ENCODE results near the gene GATD1.

Gene GATD1, protein sequence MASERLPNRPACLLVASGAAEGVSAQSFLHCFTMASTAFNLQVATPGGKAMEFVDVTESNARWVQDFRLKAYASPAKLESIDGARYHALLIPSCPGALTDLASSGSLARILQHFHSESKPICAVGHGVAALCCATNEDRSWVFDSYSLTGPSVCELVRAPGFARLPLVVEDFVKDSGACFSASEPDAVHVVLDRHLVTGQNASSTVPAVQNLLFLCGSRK

DNA sequence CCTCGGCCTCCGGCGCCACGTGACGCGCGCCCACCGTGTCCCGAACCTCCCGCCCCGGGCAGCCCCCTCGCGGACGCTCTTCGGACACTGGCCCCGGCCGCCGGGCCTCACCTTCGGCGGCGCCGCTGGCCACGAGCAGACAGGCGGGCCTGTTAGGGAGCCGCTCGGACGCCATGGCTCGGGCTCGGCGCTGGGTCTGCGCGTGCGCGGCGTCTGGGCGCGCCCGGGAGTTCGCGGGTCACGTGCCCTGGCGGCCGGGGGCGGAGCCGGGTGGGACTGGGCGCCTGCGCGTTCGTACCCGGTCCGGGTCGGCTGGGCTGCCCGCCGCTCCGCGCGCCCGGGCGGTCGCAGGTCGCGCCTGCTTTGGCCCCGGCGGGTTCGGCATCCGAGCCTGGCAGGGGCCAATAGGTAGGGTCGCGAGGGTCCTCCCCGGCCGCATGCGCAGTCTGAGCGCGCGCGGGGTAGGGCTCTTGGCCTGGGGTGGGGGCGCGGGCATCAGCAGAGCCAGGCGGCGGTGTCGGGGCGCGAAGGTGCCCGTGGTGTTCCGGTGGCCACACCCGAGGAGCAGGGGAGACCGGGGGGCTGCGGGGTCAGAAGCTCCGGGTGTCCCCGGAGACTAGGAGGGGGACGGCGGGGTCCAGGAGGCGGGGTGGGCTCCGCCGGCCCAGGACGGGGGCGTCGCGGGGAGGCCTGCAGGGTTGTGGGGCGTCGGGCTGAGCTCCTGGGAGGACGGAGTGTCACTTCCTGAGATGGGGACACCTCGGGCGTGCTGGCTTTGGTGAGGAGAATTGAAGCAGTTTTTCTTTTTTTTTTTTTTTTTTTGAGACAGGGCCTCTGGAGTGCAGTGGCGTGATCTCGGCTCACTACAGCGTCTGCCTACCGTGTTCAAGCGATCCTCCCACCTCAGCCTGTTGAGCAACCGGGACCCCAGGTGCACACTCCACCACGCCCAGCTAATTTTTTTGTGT is at the start of gene GATD1:
Gene GATD1, minus strand, starts transcription at position 200 of the 968 bp plus-strand sequence. Its CDS starts 25 bp downstream, at position 175.
- DNase-seq, result peak; percentile 27

- no peak for DNase-seq
Measured at GRCh38 chr11:826836-827145, 49.5 kb upstream of the GATD1 start.

- DNase-seq, result no peak
Measured at GRCh38 chr11:826227-826621, 48.9 kb upstream of the GATD1 start.

DNA sequence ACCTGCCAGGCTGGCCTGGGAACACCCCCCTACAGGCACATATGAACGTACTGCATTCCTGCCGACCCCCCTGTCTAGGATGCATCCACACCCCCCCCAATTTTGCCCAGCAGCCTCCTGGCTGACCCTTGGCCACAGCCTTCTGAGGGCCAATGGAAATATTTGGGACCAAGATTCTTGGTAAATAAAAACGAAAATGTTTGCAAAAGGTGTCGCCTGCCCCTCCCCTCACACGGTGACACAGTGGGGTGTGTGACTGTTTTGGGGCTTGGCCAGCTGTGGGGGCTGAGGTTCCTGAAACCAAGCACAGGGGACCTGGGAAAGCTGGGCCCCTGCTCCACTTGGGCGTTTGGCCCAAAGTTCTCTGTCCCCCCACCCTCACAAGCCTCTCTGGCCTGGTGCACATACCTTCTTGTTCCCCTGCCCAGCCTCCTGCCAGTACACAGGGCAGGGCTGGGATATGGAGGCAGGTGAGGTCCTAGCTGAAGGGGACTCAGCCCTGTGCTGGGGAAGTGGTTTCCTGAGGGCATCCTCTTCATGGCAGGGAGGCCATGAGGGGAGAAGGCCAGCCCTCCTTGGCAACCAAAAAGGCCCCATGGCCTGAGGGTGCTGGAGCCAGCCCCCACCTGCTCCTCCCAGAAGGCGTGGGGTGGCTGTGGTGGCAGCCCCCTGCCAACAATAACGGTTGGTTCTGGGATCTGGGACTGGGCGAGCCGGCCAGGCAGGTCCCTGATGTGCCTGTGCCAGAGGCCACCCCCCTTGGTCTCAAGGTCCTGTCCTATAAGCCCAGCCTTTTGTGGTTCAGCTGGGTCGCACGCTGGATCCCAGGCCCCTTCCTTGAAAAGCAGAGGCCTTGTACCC is 48.3 kb upstream of the GATD1 start:
- no peak for DNase-seq

- DNase-seq, result no peak
Measured at GRCh38 chr11:824942-825341, 47.7 kb upstream of the GATD1 start.

DNA sequence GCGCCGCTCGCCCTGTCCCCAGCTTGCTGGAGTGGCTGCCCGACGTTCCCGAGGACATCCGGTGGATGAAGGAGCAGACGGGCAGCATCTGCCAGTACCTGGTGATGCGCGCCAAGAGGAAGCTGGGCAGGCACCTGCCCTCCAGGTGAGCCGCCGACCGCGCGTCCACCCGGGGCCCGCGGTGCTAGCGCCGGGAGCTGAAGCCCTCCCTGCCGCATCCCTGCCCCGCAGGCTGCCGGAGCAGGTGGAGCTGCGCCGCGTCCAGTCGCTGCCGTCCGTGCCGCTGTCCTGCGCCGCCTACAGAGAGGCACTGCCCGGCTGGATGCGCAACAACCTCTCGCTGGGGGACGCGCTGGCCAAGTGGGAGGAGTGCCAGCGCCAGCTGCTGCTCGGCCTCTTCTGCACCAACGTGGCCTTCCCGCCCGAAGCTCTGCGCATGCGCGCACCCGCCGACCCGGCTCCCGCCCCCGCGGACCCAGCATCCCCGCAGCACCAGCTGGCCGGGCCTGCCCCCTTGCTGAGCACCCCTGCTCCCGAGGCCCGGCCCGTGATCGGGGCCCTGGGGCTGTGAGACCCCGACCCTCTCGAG is 47.1 kb upstream of the GATD1 start:
- DNase-seq, result no peak

- no peak for DNase-seq
Measured at GRCh38 chr11:823441-824291, 46.4 kb upstream of the GATD1 start.

- DNase-seq, result peak; percentile 60
Measured at GRCh38 chr11:821512-822371, 44.5 kb upstream of the GATD1 start.

GRCh38 chr11:820655-821511 is 43.6 kb upstream of the GATD1 start:
- DNase-seq, result no peak

- DNase-seq, result peak; percentile 63
Measured at GRCh38 chr11:819943-820649, 42.8 kb upstream of the GATD1 start.

DNA sequence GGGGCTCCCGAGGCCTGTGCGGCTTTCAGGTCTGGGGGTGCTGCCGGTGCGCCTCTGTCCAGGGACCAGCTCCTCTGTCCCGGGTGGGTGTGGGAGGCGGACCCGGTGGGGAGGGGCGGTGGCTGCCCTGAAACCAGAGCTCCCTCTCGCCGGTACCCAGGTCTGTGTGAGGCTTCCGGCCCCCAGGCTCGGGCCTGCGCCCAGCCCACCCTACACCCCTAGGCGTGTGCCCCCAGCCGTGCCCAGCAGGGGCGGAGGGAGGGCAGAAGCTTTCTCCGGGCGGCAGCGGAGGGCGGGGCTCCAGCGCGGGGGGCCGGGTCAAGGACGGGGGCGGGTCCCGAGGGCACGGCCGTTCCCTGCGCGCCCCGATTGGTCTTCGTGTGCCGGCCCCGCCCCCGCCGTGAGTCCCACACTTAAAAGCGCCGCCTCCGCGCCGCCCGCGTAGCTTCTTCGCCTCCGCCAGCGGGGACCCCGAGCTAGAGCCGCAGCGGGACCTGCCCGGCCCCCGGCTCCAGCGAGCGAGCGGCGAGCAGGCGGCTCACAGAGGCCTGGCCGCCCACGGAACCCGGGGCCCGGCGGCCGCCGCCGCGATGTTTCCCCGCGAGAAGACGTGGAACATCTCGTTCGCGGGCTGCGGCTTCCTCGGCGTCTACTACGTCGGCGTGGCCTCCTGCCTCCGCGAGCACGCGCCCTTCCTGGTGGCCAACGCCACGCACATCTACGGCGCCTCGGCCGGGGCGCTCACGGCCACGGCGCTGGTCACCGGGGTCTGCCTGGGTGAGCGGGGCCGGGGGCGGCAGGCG is 42.0 kb upstream of the GATD1 start:
- DNase-seq, result peak; percentile 38

- DNase-seq, result no peak
Measured at GRCh38 chr11:818396-819128, 41.3 kb upstream of the GATD1 start, which contains the start of gene PNPLA2. Gene PNPLA2, plus strand, starts transcription at chr11:818914. Its CDS starts 805 bp downstream, at chr11:819719.

- no peak for DNase-seq
Measured at GRCh38 chr11:816433-816779, 39.1 kb upstream of the GATD1 start.

DNA sequence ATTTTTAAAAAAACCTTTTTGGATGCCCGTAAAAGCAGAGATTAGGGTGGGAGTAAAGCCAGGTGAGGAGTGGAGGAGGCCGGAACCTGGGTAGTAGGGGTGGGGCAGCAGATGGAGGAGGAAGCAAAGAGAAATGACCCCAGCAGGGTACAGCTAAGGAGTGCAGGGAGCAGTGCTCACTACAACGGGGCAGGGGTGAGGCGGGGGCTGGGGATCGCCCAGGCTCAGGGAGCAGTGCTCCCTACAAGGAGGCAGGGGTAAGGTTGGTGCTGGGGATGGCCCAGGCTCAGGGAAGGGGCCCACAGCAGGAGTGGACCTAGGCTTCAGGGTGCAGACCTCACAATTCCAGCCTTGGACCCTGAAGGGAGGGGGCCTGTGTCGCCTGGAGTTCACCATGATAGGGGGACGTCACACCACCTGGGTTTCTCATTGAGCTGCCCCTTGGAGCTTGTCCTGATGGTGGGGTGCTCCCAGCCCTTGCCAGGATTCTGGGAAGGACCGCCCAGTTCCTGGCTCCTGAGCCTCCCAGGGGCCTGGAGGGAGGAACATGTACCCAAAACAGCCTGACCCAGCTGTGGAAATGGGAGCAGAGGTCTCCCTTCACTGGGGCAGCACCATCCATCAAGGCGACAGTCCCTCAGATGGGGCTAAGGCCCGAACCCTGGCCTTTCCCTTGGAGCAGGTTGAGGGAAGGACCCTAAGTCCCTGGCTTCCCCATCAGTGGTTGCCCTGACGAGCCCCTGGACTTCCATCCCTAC is 38.6 kb upstream of the GATD1 start:
- no peak for DNase-seq

DNA sequence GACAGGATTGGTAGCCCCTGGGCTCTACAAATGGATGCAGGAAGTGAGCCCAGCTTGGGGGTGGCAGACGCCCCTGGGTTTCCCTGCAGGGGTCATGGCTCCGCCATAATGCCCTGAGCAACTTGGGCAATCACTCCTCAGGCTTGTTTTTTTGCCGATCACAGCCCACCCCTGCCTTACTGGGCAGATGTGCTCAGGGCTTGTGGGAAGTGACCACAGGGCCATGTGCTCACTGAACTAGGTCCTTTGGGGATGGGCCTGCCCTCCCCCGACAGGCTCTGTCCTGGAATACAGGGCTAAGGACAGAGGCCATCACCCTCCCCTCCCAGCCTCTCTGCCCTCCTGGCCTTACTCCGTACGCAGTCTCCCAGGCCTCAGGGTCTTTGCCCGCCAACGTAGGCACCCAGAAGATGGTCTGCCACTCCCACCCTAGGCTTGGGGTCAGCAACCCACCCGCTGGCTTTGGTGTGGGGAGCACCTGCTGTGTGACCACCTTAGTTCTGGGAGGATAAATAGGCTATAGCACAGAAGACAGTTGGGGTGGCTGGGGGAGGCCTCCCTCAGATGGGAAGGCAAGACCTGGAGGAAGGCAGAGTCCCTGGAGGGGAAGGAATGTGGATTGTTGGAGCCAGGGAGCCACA is 36.3 kb upstream of the GATD1 start:
- DNase-seq, result no peak

GRCh38 chr11:813072-813455 is 35.8 kb upstream of the GATD1 start:
- no peak for DNase-seq

Data from GF-D8 (cell line).